Pancreas (tissue), 10 donors: ENCODE measurements around the gene RGS9BP. TPM values are rescaled to one million over a fixed set of nuclear protein-coding genes. Genes with fewer than 3 reads are reported as not detected.

Experiments
- ATAC-seq, 4 donors: fragments of 200-7000 bp; cut with Tn5 transposase; one replicate each; pipeline versions ENCODE4 v1.8.0 to v1.9.1; 2020; ENCODE audit warnings: mild to moderate bottlenecking in 4 of 4, moderate library complexity in 4 of 4
- DNase-seq, 6 donors: peaks; one replicate each; pipeline ENCODE4 v3.0.0-alpha.2; 2020
- FAIRE-seq: peaks from 2 replicates; lab custom pipeline; 2012; peaks lifted over from hg19 to GRCh38; lab: Jason Lieb, UNC
- H3K27ac ChIP-seq, 4 donors: fragments of 200-600 bp; sonication (generic); 1 replicate in 3 of 4; 2 replicates in 1 of 4; pipeline versions ENCODE4 v1.5.0 to v1.8.0; 2020
- H3K27me3 ChIP-seq, 4 donors: fragments of 200-600 bp; one replicate each; pipeline ENCODE4 v1.8.0; 2021
- H3K36me3 ChIP-seq, 3 donors: fragments of 200-600 bp; sonication (generic) in 1 of 3; one replicate each; pipeline versions ENCODE4 v1.5.0 to v1.8.0; 2020 to 2021
- H3K4me1 ChIP-seq, 3 donors: fragments of 200-600 bp; one replicate each; pipeline ENCODE4 v1.8.0; 2021
- H3K4me3 ChIP-seq, 4 donors: fragments of 200-600 bp; sonication (generic) in 2 of 4; one replicate each; pipeline versions ENCODE4 v1.5.0 to v1.8.0; 2020 to 2021
- H3K9me3 ChIP-seq, 4 donors: fragments of 200-600 bp; one replicate each; pipeline ENCODE4 v1.8.0; 2021
- WGBS, 2 donors: extraction: QIAGEN DNeasy Blood & Tissue Kit; methylation state at CpG; one replicate each; pipeline ENCODE4 v1.1.7; 2013; 5-methylcytosine and 5-hydroxymethylcytosine counted together
- intact Hi-C, 3 donors: fragments of 100-400 bp; cut with DNase I; formaldehyde crosslinking; loops; one replicate each; pipeline versions ENCODE4 v1.11.1 to v1.14.2; 2022
- polyA plus RNA-seq, 2 donors: library from polyadenylated mRNA; stranded (reverse); fragments of 200-250 nt; gene quantifications; one replicate each; pipeline ENCODE4 v1.2.3, GENCODE V29; 2013
- total RNA-seq, 6 donors: library from RNA; stranded (reverse); fragmentation: NEBNext Ultra II Directional in 4 of 6; extraction: Animal tissue kit (Norgen Biotek cat#: 25700) in 4 of 6; gene quantifications; one replicate each; pipeline versions ENCODE4 v1.2.1 to v1.2.4, GENCODE V29; 2021 to 2023
- TF ChIP-seq, protein P1 (sequence below), 4 donors: fragments of 200-600 bp; sonication (generic) in 3 of 4; IDR thresholded peaks; one replicate each; pipeline versions ENCODE4 v1.5.0 to v1.8.0; 2021; ENCODE audit warnings: antibody characterized with exemption in 4 of 4
- donor health status: healthy with polysubstance abuse.
- donor health status: DM: no; HTN: no; CAD: no; lungs with moderate emphysema.
- donor health status: DM: no; HTN: no; CAD: no.
- donor health status: control.
- donor health status: control.
- donor health status: Bipolar disorder and iron deficiency.
- donor health status: DM: yes; HTN: yes; CAD: no.
- donor health status: DM: no; HTN: no; CAD: no.
- donor health status: DM: no; HTN: no; CAD: no.
- donor health status: DM: yes; HTN: yes; CAD: no.

Gene RGS9BP
- total and polyA plus RNA-seq, 8 donors: 0.02 to 0.25 (median 0.16) TPM; not detected in 3

DNA sequence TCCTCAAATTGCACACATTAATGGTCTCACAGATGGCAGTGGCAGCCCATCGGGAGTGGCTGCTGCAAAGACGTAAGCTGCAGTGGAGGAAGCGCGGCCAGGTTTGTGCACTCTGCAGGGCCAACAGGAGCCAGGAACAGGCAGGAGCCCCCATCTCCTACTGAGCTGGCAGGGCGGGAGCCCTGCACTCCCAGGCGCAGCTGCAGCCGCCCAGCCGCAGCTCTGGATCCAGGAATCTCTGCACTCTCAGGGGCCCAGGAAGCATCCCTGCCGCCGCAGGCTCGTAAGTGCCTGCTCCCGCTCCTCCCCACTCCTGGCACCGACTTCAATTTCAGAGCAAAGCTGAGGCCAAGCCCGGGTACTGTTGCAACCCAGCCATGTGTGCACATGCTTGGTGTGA, 38.2 kb upstream of the RGS9BP start:
- no peak for FAIRE-seq
- Histone ChIP-seq H3K36me3 (peaks cover 0 to 7% (median 3%) of the 10 kb centered on the region in 3 donors), H3K27ac (no peak overlapping the region), H3K4me3 (no peak overlapping the region), H3K9me3 (no peaks in the 10 kb centered on the region), H3K4me1 (no peaks in the 10 kb centered on the region), H3K27me3 (no peaks in the 10 kb centered on the region)
- no peak for ATAC-seq
- WGBS, 2 donors: 89 to 90% methylated on average over 14 of the region's 14 CpGs
- intact Hi-C loops: no loop called here
- DNase-seq: no peak
- TF ChIP-seq, protein P1, sequence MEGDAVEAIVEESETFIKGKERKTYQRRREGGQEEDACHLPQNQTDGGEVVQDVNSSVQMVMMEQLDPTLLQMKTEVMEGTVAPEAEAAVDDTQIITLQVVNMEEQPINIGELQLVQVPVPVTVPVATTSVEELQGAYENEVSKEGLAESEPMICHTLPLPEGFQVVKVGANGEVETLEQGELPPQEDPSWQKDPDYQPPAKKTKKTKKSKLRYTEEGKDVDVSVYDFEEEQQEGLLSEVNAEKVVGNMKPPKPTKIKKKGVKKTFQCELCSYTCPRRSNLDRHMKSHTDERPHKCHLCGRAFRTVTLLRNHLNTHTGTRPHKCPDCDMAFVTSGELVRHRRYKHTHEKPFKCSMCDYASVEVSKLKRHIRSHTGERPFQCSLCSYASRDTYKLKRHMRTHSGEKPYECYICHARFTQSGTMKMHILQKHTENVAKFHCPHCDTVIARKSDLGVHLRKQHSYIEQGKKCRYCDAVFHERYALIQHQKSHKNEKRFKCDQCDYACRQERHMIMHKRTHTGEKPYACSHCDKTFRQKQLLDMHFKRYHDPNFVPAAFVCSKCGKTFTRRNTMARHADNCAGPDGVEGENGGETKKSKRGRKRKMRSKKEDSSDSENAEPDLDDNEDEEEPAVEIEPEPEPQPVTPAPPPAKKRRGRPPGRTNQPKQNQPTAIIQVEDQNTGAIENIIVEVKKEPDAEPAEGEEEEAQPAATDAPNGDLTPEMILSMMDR (IDR thresholded peaks at IDR 0.05): no peak

DNA sequence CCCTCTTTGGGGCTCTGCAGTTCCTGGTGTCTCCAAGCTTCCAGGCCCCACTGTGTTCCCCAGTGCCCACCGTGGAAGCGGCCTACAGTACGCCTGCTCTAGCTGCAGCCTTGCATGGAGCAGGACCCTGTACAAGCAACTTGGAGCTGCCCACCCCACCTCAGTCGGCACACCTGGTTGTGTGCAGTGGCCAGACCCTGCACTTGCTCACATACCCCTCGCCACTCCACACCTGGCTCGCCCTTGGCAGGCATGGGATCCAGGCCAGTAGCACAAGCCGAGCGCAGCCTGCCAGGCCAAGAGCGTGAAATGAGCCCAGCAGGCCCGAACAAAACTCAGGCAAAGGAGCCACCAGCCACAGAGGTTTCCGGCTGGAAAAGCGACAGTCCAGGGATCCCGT, 37.0 kb upstream of the RGS9BP start:
- no peak for DNase-seq
- FAIRE-seq: no peak
- H3K9me3 ChIP-seq: no peaks in the 10 kb centered on the region
- H3K36me3 ChIP-seq: peaks cover 0 to 18% (median 3%) of the 10 kb centered on the region in 3 donors
- intact Hi-C loops: no loop called here
- TF ChIP-seq, protein P1 (IDR thresholded peaks at IDR 0.05): no peak
- H3K4me1 ChIP-seq: no peaks in the 10 kb centered on the region
- H3K4me3 ChIP-seq: no peak overlapping the region
- no peaks in the 10 kb centered on the region for H3K27me3 ChIP-seq
- WGBS, 2 donors: 98 to 99% methylated on average over 13 of the region's 13 CpGs
- H3K27ac ChIP-seq: no peak overlapping the region
- no peak for ATAC-seq

DNA sequence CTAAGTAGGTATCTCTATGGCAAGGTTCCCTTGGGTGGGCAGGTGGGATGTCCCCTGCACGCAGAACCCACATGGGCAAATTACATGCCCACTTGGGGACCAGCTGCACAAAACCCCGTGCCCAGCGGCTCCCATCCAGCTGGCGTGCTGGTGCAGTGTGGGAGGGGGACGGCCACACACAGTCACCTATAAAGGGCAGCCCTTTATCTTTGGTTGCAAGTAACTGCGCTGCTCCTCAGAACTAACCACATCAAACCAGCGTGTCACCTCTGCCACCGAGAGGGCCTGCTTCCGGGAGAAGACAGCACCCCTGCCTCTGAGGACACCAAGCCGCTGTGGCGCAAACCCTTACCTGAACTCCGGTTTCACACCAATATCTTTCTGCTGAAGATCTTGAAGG, 32.9 kb upstream of the RGS9BP start:
- Histone ChIP-seq H3K27ac (no peak overlapping the region), H3K9me3 (no peaks in the 10 kb centered on the region), H3K36me3 (peaks cover 0 to 18% (median 3%) of the 10 kb centered on the region in 3 donors), H3K4me3 (no peak overlapping the region), H3K27me3 (no peaks in the 10 kb centered on the region), H3K4me1 (no peaks in the 10 kb centered on the region)
- WGBS, 2 donors: 87 to 90% methylated on average over 12 of the region's 12 CpGs
- FAIRE-seq (no peak), ATAC-seq (no peak), DNase-seq (no peak)
- TF ChIP-seq, protein P1 (IDR thresholded peaks at IDR 0.05): no peak
- intact Hi-C loops: no loop called here

DNA sequence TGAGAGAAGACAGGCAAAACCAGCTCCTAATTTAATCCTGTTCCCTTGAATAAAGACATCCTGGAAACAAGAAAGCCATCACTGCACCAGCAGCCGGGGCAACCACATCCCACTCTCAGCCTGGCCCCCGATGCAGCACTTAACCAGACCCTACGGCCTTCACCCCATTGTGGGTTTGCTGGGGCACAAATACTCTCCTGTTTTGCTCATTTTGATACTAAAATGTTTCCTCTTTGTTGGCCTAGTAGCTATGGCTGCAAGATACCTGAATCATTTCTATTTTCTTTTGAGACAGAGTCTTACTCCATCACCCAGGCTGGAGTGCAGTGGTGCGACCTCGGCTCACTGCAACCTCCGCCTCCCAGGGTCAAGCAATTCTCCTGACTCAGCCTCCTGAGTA, 29.1 kb upstream of the RGS9BP start:
- FAIRE-seq (no peak), ATAC-seq (no peak), DNase-seq (no peak)
- H3K36me3 ChIP-seq: peaks cover 0 to 29% (median 3%) of the 10 kb centered on the region in 3 donors
- intact Hi-C loops: no loop called here
- H3K4me1 ChIP-seq: no peaks in the 10 kb centered on the region
- 94 to 98% methylated on average over 6 of the region's 6 CpGs for WGBS, 2 donors
- no peak overlapping the region for H3K27ac ChIP-seq
- no peaks in the 10 kb centered on the region for H3K9me3 ChIP-seq
- TF ChIP-seq, protein P1 (IDR thresholded peaks at IDR 0.05): no peak
- no peaks in the 10 kb centered on the region for H3K27me3 ChIP-seq
- H3K4me3 ChIP-seq: no peak overlapping the region

DNA sequence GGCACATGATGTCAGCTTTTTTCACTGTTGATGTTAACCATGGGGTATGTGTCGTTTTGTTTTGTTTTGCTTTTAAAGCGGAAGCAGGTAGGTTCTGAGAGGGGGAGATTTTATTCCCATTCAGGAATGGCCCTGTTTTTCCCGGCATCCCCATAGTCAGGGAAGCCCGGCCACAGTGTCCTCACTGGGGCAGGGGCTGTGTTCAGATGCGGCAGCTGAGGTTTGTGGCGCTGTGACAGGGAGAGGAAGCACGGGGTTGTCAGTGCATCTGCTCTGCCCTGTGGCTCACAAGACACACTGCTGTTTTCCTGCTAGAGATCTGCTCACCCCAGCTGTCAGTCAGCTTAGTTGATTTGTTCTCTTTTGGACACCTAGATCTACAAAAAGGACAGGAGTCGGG, 28.3 kb upstream of the RGS9BP start:
- no peaks in the 10 kb centered on the region for H3K9me3 ChIP-seq
- peaks cover 0 to 29% (median 0%) of the 10 kb centered on the region in 3 donors for H3K36me3 ChIP-seq
- no peaks in the 10 kb centered on the region for H3K27me3 ChIP-seq
- H3K4me3 ChIP-seq: no peak overlapping the region
- 94 to 95% methylated on average over 8 of the region's 8 CpGs for WGBS, 2 donors
- DNase-seq (no peak), ATAC-seq (no peak), FAIRE-seq (no peak)
- intact Hi-C loops: no loop called here
- no peak overlapping the region for H3K27ac ChIP-seq
- TF ChIP-seq, protein P1 (IDR thresholded peaks at IDR 0.05): no peak
- H3K4me1 ChIP-seq: peaks cover 0 to under 1% (median 0%) of the 10 kb centered on the region in 3 donors
